Measurements from ENCODE around the gene NDC80. TPM values are rescaled to one million over a fixed set of nuclear protein-coding genes. Genes with fewer than 3 reads are reported as not detected.

NDC80 gene
- total and polyA plus RNA-seq, 9 of the 15 experiments (the other 6 are each of a cell fraction or from before 2014, with no cell fraction given), result 65.2 to 97.9 (median 83.3) TPM

DNA sequence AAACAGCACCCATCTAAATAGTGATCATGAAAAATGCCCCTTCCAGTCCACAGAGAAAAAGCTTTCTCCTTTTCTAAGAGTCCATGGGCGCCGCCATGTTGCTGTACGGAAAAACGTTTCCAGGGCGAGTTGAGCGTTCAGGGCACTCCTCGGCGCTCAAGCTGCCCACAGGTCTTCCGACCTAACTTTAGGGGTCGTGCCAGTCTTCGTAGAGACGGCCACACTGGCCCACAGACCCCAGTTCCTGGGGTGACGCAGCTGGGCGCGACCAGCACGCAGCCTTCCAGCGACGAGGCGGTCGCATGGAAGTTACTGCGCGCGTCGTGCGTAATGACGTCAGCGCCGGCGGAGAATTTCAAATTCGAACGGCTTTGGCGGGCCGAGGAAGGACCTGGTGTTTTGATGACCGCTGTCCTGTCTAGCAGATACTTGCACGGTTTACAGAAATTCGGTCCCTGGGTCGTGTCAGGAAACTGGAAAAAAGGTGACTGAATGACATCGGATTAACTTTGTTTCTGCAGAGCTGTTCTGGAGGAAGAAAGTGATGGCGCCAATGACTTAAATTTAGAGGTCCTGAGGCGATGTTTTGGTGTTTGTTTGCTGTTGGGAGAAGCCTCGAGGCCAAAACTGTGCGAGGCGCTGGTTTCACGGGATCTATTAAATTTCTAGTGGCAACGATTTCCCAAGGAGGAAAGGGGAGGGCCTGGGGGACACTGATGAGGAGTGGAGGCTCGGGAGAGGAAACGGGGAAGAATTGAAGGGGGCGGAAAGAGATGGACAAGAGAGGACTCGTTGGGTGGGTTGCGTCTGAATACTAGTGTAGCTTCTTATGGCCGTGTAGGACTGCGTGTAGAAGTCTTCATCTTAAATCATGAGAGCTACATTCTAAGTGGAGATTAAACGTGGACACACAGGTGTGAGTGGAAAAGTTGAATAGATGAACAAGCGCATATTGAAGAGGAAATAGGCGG, at the start of gene NDC80, which contains the start of gene METTL4 (continued):
- TF ChIP-seq POLR2G (IDR thresholded peaks at IDR 0.05; ENCODE audit: low read depth, low read length), result peak; percentile 97
- no peak for TF ChIP-seq HNRNPL (IDR thresholded peaks at IDR 0.05; ENCODE audit: low read depth, low read length)
- peak; percentile 36; the same call in 1 of the 2 replicates for TF ChIP-seq ZNF143 (CRISPR knock-in tag; IDR thresholded peaks at IDR 0.05)
- TF ChIP-seq TEAD4 (IDR thresholded peaks at IDR 0.05; ENCODE audit: low read length), result peak; percentile 69
- no peak for TF ChIP-seq TEAD4 (CRISPR knock-in tag; IDR thresholded peaks at IDR 0.05; ENCODE audit: borderline replicate concordance)
- TF ChIP-seq ZBTB7A (IDR thresholded peaks at IDR 0.05; ENCODE audit: borderline replicate concordance, control insufficient read depth, low read depth, low read length), result peak; percentile 62; the same call in 1 of the 2 replicates
- no peak for TF ChIP-seq ZNF395 (CRISPR knock-in tag; IDR thresholded peaks at IDR 0.05)
- no peak for TF ChIP-seq ZNF133 (CRISPR knock-in tag; IDR thresholded peaks at IDR 0.05)
- TF ChIP-seq PTBP1 (IDR thresholded peaks at IDR 0.05; ENCODE audit: low read depth, low read length), result no peak
- TF ChIP-seq GTF2F1 (IDR thresholded peaks at IDR 0.05; ENCODE audit: low read depth, low read length), result peak; percentile 50
- TF ChIP-seq FOXK1 (CRISPR knock-in tag; IDR thresholded peaks at IDR 0.05; ENCODE audit: borderline replicate concordance), result peak; percentile 77; the same call in 1 of the 2 replicates
- no peak for TF ChIP-seq MXD1 (CRISPR knock-in tag; IDR thresholded peaks at IDR 0.05; ENCODE audit: borderline replicate concordance, poor library complexity, severe bottlenecking)
- no peak for TF ChIP-seq TFAM (CRISPR knock-in tag; conservative IDR thresholded peaks at IDR 0.05)
- TF ChIP-seq, protein P1, sequence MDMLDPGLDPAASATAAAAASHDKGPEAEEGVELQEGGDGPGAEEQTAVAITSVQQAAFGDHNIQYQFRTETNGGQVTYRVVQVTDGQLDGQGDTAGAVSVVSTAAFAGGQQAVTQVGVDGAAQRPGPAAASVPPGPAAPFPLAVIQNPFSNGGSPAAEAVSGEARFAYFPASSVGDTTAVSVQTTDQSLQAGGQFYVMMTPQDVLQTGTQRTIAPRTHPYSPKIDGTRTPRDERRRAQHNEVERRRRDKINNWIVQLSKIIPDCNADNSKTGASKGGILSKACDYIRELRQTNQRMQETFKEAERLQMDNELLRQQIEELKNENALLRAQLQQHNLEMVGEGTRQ (CRISPR knock-in tag; IDR thresholded peaks at IDR 0.05), result no peak
- TF ChIP-seq CHD1 (IDR thresholded peaks at IDR 0.05; ENCODE audit: low read length), result no peak
- peak; percentile 36; the same call in 1 of the 2 replicates for TF ChIP-seq ZNF384 (IDR thresholded peaks at IDR 0.05; ENCODE audit: low read depth, low read length)
- TF ChIP-seq CC2D1A (IDR thresholded peaks at IDR 0.05), result peak; percentile 97
- TF ChIP-seq BRCA1 (IDR thresholded peaks at IDR 0.05), result no peak
- 0 out of 2 replicates have a peak, but pooled peaks have one; percentile 66 for TF ChIP-seq BRCA1 (CRISPR knock-in tag; IDR thresholded peaks at IDR 0.05)
- no peak for TF ChIP-seq PTTG1 (tag; IDR thresholded peaks at IDR 0.05; ENCODE audit: low read depth)
- no peak for TF ChIP-seq TCFL5 (CRISPR knock-in tag; conservative IDR thresholded peaks at IDR 0.05)

Measured in K562 (cell line).